OCI-LY7 (cell line): ENCODE data around the gene IZUMO3. TPM values are rescaled to one million over a fixed set of nuclear protein-coding genes. Genes with fewer than 3 reads are reported as not detected.

Experiments
- BruUV-seq: library from RNA; stranded (reverse); fragments of 400-500 nt; replicated peaks from 2 replicates; lab custom pipeline; 2021; lab: Mats Ljungman, UMichigan
- CTCF ChIA-PET: fragments of 300-600 bp; sonication (Branson Sonifier 250); formaldehyde crosslinking; loops from one replicate; lab custom pipeline; 2022; ENCODE audit warnings: antibody characterized with exemption; ENCODE audit not compliant: unreplicated experiment; lab: Charles Lee
- POLR2A ChIA-PET: fragments of 300-600 bp; sonication (Branson Sonifier 250); formaldehyde crosslinking; loops from one replicate; lab custom pipeline; 2022; ENCODE audit warnings: antibody characterized with exemption; lab: Charles Lee
- DNase-seq: peaks from one replicate; pipeline ENCODE4 v3.0.0-alpha.2; 2015; ENCODE audit warnings: low spot score
- H2AFZ ChIP-seq: fragments of 200-600 bp; sonication (generic), shearing (Covaris generic); 2 replicates; pipeline ENCODE4 v1.6.1; 2014; ENCODE audit warnings: mild to moderate bottlenecking, antibody characterized with exemption, low read length, moderate library complexity
- H3K27ac ChIP-seq: fragments of 200-600 bp; sonication (generic); 2 replicates; pipeline ENCODE4 v1.5.1; 2014; ENCODE audit warnings: mixed run types, low read depth, mild to moderate bottlenecking, moderate library complexity, low read length, inconsistent platforms; ENCODE audit not compliant: poor library complexity, severe bottlenecking
- H3K36me3 ChIP-seq: fragments of 200-600 bp; sonication (generic); 2 replicates; pipeline ENCODE4 v1.6.1; 2014; ENCODE audit warnings: mild to moderate bottlenecking, antibody characterized with exemption, low read length, moderate library complexity, mixed read lengths; ENCODE audit not compliant: insufficient read depth
- H3K4me1 ChIP-seq: fragments of 200-600 bp; sonication (generic); 2 replicates; pipeline ENCODE4 v1.5.1; 2014; ENCODE audit warnings: mild to moderate bottlenecking, low read length; ENCODE audit not compliant: insufficient read depth, poor library complexity, severe bottlenecking
- H3K4me2 ChIP-seq: fragments of 200-600 bp; sonication (generic); 2 replicates; pipeline ENCODE4 v1.6.1; 2014; ENCODE audit warnings: mild to moderate bottlenecking, low read length
- H3K4me3 ChIP-seq: fragments of 200-600 bp; sonication (generic); 2 replicates; pipeline ENCODE4 v1.5.1; 2014; ENCODE audit warnings: mild to moderate bottlenecking, low read depth, low read length; ENCODE audit not compliant: poor library complexity, severe bottlenecking
- H3K79me2 ChIP-seq: fragments of 200-600 bp; sonication (generic); 2 replicates; pipeline ENCODE4 v1.6.1; 2016; ENCODE audit warnings: low read depth, mild to moderate bottlenecking, low read length, moderate library complexity, mixed read lengths; ENCODE audit not compliant: insufficient read depth
- H3K9me2 ChIP-seq: fragments of 200-600 bp; sonication (generic); 2 replicates; pipeline ENCODE4 v1.6.1; 2016; ENCODE audit warnings: mild to moderate bottlenecking, low read length, mixed read lengths; ENCODE audit not compliant: insufficient read depth
- H3K9me3 ChIP-seq: fragments of 200-600 bp; sonication (generic); 2 replicates; pipeline ENCODE4 v1.6.1; 2014; ENCODE audit warnings: mild to moderate bottlenecking, mixed run types, low read length, mixed read lengths
- H4K20me1 ChIP-seq: fragments of 200-600 bp; sonication (generic); 2 replicates; pipeline ENCODE4 v1.6.1; 2014; ENCODE audit warnings: mild to moderate bottlenecking, antibody characterized with exemption, low read length, moderate library complexity, mixed read lengths; ENCODE audit not compliant: insufficient read depth
- CTCF ChIP-seq: fragments of 200-600 bp; sonication (generic); conservative IDR thresholded peaks from 2 replicates; pipeline ENCODE4 v1.5.1; 2014; ENCODE audit warnings: mild to moderate bottlenecking, antibody characterized with exemption, low read length, moderate library complexity, mixed read lengths
- EZH2phosphoT487 ChIP-seq: fragments of 200-600 bp; sonication (generic); IDR thresholded peaks from 2 replicates; pipeline ENCODE4 v1.6.1; 2018; ENCODE audit warnings: low read depth, borderline replicate concordance, mild to moderate bottlenecking, mixed run types, antibody characterized with exemption, low read length, moderate library complexity, mixed read lengths
- intact Hi-C: fragments of 100-400 bp; cut with micrococcal nuclease; formaldehyde crosslinking; loops from one replicate; pipeline ENCODE4 v1.10.0; 2022; ENCODE audit not compliant: unreplicated experiment
- total RNA-seq, 2 experiments: library from RNA; depleted of rRNA in 1 of 2; stranded (reverse); fragments of >200 nt in 1 of 2; shearing (Covaris generic) in 1 of 2; gene quantifications; 2 replicates each; pipeline ENCODE4 v1.2.3, GENCODE V29; 2014 to 2022

Gene IZUMO3
- total RNA-seq, 2 experiments from 2014 or later, result not detected

DNA sequence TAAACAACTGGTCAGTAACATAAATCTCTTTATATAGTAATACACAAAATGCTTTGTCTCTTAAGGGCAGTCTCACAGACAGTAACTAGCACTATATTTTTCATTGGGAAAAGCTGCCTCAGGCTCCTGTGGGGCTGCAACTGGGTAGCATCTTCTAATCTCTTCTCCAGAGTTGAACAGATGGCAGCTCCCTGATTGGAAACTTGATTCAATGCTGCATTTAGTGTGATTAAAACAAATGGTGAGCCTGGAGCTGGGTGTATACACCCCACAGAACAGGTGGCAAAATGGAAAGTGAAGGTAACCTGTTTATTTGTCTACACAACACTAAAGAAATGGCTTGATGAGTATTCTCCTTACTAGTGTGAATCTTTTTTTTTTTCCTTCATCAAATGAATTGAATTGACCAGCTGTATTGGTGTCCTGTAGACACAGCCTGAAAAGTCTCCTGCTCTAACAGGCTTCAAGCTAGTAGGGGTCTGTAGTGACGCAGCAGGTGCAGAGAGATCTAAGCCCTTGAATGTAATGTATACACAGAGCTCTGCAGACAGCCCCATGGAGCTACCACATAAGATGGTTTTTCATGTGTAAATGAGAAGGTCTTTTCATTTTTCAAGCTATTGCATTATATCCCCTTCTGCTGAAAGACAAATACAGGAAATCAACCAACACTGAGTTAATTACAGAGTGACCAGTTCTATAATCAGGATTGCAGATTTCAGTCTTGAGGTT is 43.3 kb downstream of the IZUMO3 start:
- Histone ChIP-seq H2AFZ (no peak overlapping the region), H3K4me3 (no peak overlapping the region), H3K4me1 (no peaks in the 10 kb centered on the region), H4K20me1 (no peaks in the 10 kb centered on the region), H3K9me3 (no peaks in the 10 kb centered on the region), H3K79me2 (no peaks in the 10 kb centered on the region), H3K4me2 (no peak overlapping the region), H3K9me2 (no peaks in the 10 kb centered on the region), H3K27ac (no peak overlapping the region), H3K36me3 (no peaks in the 10 kb centered on the region)
- no peak for DNase-seq
- intact Hi-C loops, result no loop called here
- CTCF ChIA-PET, result no interaction called here
- TF ChIP-seq CTCF (no peak), EZH2phosphoT487 (no peak)
- POLR2A ChIA-PET, result no interaction called here
- no TSS peak for BruUV-seq

- BruUV-seq, result no TSS peak
- H4K20me1 ChIP-seq, result no peaks in the 10 kb centered on the region
- DNase-seq, result no peak
- POLR2A ChIA-PET, result interaction anchor here (0.6 kb wide), 1 partner anchor 760 kb away, joined by 3 read pairs; no protein-coding TSS in a partner anchor
- no peaks in the 10 kb centered on the region for H3K9me3 ChIP-seq
- H3K9me2 ChIP-seq, result no peaks in the 10 kb centered on the region
- TF ChIP-seq EZH2phosphoT487 (no peak), CTCF (no peak)
- no peak overlapping the region for H3K27ac ChIP-seq
- H3K4me1 ChIP-seq, result no peaks in the 10 kb centered on the region
- no peak overlapping the region for H3K4me3 ChIP-seq
- no peak overlapping the region for H3K4me2 ChIP-seq
- intact Hi-C loops, result loop anchor here (1.0 kb wide), 1 partner anchor 19 kb away; no protein-coding TSS in a partner anchor
- H3K79me2 ChIP-seq, result no peaks in the 10 kb centered on the region
- no peak overlapping the region for H2AFZ ChIP-seq
- CTCF ChIA-PET, result no interaction called here
- H3K36me3 ChIP-seq, result no peaks in the 10 kb centered on the region
These were observed 44.9 kb downstream of the IZUMO3 start for GRCh38 chr9:24500761-24501160.

- ChIA-PET CTCF (no interaction called here), POLR2A (interaction anchor here (0.5 kb wide), 1 partner anchor 212 kb away, joined by 4 read pairs; no protein-coding TSS in a partner anchor)
- Histone ChIP-seq H3K9me3 (no peaks in the 10 kb centered on the region), H3K27ac (no peak overlapping the region), H2AFZ (no peak overlapping the region), H3K4me1 (no peaks in the 10 kb centered on the region), H3K4me2 (no peak overlapping the region), H4K20me1 (no peaks in the 10 kb centered on the region), H3K36me3 (no peaks in the 10 kb centered on the region), H3K4me3 (no peak overlapping the region), H3K9me2 (no peaks in the 10 kb centered on the region), H3K79me2 (no peaks in the 10 kb centered on the region)
- no TSS peak for BruUV-seq
- intact Hi-C loops, result no loop called here
- DNase-seq, result no peak
- no peak for TF ChIP-seq CTCF
- TF ChIP-seq EZH2phosphoT487, result no peak
These were observed 47.1 kb downstream of the IZUMO3 start for GRCh38 chr9:24498632-24499031.
